ENCODE results near the gene VDR. TPM values are rescaled to one million over a fixed set of nuclear protein-coding genes. Genes with fewer than 3 reads are reported as not detected.

Gene VDR
- total RNA-seq, 1 experiment from 2014 or later = 9.5 TPM

GRCh38 chr12:47881826-47882427 lies 22.9 kb downstream of the VDR start:
- Histone ChIP-seq H3K4me3 (replicated peaks in 1 of 2; ENCODE audit: low read depth in 1 of 2, low read length in 2 of 2) (no peak overlapping the region), H3K27me3 (ENCODE audit: insufficient read depth, low read length) (no peaks in the 10 kb centered on the region), H3K9me2 (ENCODE audit: insufficient read depth) (no peaks in the 10 kb centered on the region), H3K79me2 (ENCODE audit: insufficient read depth, low read length) (no peaks in the 10 kb centered on the region), H3K9ac (ENCODE audit: low read length) (no peak overlapping the region), H3K27ac (ENCODE audit: low read depth, low read length) (no peak overlapping the region), H2AFZ (ENCODE audit: low read depth, low read length, poor library complexity, severe bottlenecking) (no peak overlapping the region), H3K36me3 (ENCODE audit: control insufficient read depth in 1 of 2, insufficient read depth in 2 of 2, low read length in 2 of 2) (peaks cover 0 to 3% of the 10 kb centered on the region in 2 experiments; a peak in 1 of 4 replicates), H3K4me1 (ENCODE audit: control insufficient read depth in 1 of 2, insufficient read depth in 2 of 2, low read length in 2 of 2) (peaks cover 9 to 21% of the 10 kb centered on the region in 2 experiments; a peak in 3 of 4 replicates), H3K4me2 (ENCODE audit: low read length) (peak overlapping the region; percentile 48), H3K9me3 (ENCODE audit: control insufficient read depth in 1 of 2, insufficient read depth in 1 of 2, low read depth in 1 of 2, low read length in 2 of 2) (no peaks in the 10 kb centered on the region), H4K20me1 (ENCODE audit: insufficient read depth) (no peaks in the 10 kb centered on the region)
- BruUV-seq (replicated peaks) = no TSS peak
- ChIA-PET RAD21 (ENCODE audit: low non-redundant PET in 1 of 2, low total read pairs in 2 of 2, uncharacterized antibody in 2 of 2, unreplicated experiment in 2 of 2) (no interaction called here), POLR2A (no interaction called here), CTCF (interaction anchor here (0.9 kb wide), 1 partner anchor 44 kb away, joined by 3 read pairs; no protein-coding TSS in a partner anchor)
- TF ChIP-seq FOSL1 (IDR thresholded peaks at IDR 0.05; ENCODE audit: low read depth) = peak; percentile 18; the same call in 1 of the 2 replicates
- TF ChIP-seq CEBPB (IDR thresholded peaks at IDR 0.05; ENCODE audit: low read depth) = peak; percentile 54; the same call in 1 of the 2 replicates
- TF ChIP-seq YY1 (IDR thresholded peaks at IDR 0.05; ENCODE audit: extremely low read depth, insufficient replicate concordance, low read depth, low read length) = no peak
- 0 out of 2 replicates have a peak, but pooled peaks have one; percentile 18 for TF ChIP-seq JUND (IDR thresholded peaks at IDR 0.05)
- intact Hi-C loops (cut with micrococcal nuclease) = no loop called here
- ATAC-seq = peak; percentile 81; the same call in 1 of the 2 replicates
- no peak for DNase-seq (ENCODE audit: low read depth, low spot score)

GRCh38 chr12:47881051-47881450 lies 23.7 kb downstream of the VDR start:
- DNase-seq (ENCODE audit: low read depth, low spot score) (no peak), ATAC-seq (no peak)
- H3K4me1 ChIP-seq (ENCODE audit: control insufficient read depth in 1 of 2, insufficient read depth in 2 of 2, low read length in 2 of 2) = peaks cover 9 to 21% of the 10 kb centered on the region in 2 experiments; a peak in 3 of 4 replicates
- H3K27ac ChIP-seq (ENCODE audit: low read depth, low read length) = no peak overlapping the region
- CTCF ChIA-PET = interaction anchor here (0.9 kb wide), 1 partner anchor 43 kb away, joined by 3 read pairs; no protein-coding TSS in a partner anchor
- H3K4me2 ChIP-seq (ENCODE audit: low read length) = no peak overlapping the region
- no peak overlapping the region for H2AFZ ChIP-seq (ENCODE audit: low read depth, low read length, poor library complexity, severe bottlenecking)
- no peaks in the 10 kb centered on the region for H3K27me3 ChIP-seq (ENCODE audit: insufficient read depth, low read length)
- intact Hi-C loops (cut with micrococcal nuclease) = no loop called here
- RAD21 ChIA-PET (ENCODE audit: low non-redundant PET in 1 of 2, low total read pairs in 2 of 2, uncharacterized antibody in 2 of 2, unreplicated experiment in 2 of 2) = no interaction called here
- no peak overlapping the region for H3K9ac ChIP-seq (ENCODE audit: low read length)
- no peaks in the 10 kb centered on the region for H4K20me1 ChIP-seq (ENCODE audit: insufficient read depth)
- H3K9me3 ChIP-seq (ENCODE audit: control insufficient read depth in 1 of 2, insufficient read depth in 1 of 2, low read depth in 1 of 2, low read length in 2 of 2) = no peaks in the 10 kb centered on the region
- BruUV-seq (replicated peaks) = no TSS peak
- no peak overlapping the region for H3K4me3 ChIP-seq (replicated peaks in 1 of 2; ENCODE audit: low read depth in 1 of 2, low read length in 2 of 2)
- no peaks in the 10 kb centered on the region for H3K79me2 ChIP-seq (ENCODE audit: insufficient read depth, low read length)
- no peaks in the 10 kb centered on the region for H3K9me2 ChIP-seq (ENCODE audit: insufficient read depth)
- peaks cover 0 to 3% of the 10 kb centered on the region in 2 experiments; a peak in 1 of 4 replicates for H3K36me3 ChIP-seq (ENCODE audit: control insufficient read depth in 1 of 2, insufficient read depth in 2 of 2, low read length in 2 of 2)
- POLR2A ChIA-PET = no interaction called here
- TF ChIP-seq RAD21 (IDR thresholded peaks at IDR 0.05; ENCODE audit: low read depth) (no peak), FOSL1 (IDR thresholded peaks at IDR 0.05; ENCODE audit: low read depth) (no peak), ZFX (IDR thresholded peaks at IDR 0.05) (no peak), SRF (IDR thresholded peaks at IDR 0.05; ENCODE audit: low read depth) (no peak), ZBTB33 (IDR thresholded peaks at IDR 0.05; ENCODE audit: extremely low read depth, insufficient replicate concordance, low read length) (no peak), CEBPB (IDR thresholded peaks at IDR 0.05; ENCODE audit: low read depth) (no peak), TCF7L2 (IDR thresholded peaks at IDR 0.05; ENCODE audit: borderline replicate concordance, extremely low read depth, insufficient read depth, insufficient read length) (no peak), ZNF274 (IDR thresholded peaks at IDR 0.05; ENCODE audit: low read depth, low read length) (no peak), POLR2AphosphoS5 (IDR thresholded peaks at IDR 0.05; ENCODE audit: low read depth, low read length) (no peak), SIN3A (IDR thresholded peaks at IDR 0.05; ENCODE audit: low read depth) (no peak), EZH2phosphoT487 (IDR thresholded peaks at IDR 0.05; ENCODE audit: borderline replicate concordance) (no peak), EGR1 (IDR thresholded peaks at IDR 0.05; ENCODE audit: low read depth) (no peak), CTCF (IDR thresholded peaks at IDR 0.05 in 2 of 3, conservative IDR thresholded peaks at IDR 0.05 in 1 of 3; ENCODE audit: borderline replicate concordance in 1 of 3, insufficient read depth in 1 of 3, low read depth in 2 of 3, low read length in 2 of 3) (no peak), POLR2A (IDR thresholded peaks at IDR 0.05; ENCODE audit: borderline replicate concordance, extremely low read depth, insufficient read depth, insufficient read length) (no peak), CBX3 (IDR thresholded peaks at IDR 0.05; ENCODE audit: low read depth) (no peak)

Measured in HCT116 (cell line).